Activated CD4-positive, alpha-beta T cell treated with anti-CD3 and anti-CD28 coated beads, Interleukin-2, amount 50 U/mL, for 1 hour (primary cell): Measurements from ENCODE around the gene ALX4.

Experiments used
- DNase-seq: peaks from one replicate; pipeline ENCODE4 v3.0.0-alpha.2; 2020

The ALX4 gene

GRCh38 chr11:44264761-44265160, 45.2 kb downstream of the ALX4 start:
- DNase-seq = no peak

GRCh38 chr11:44264438-44264749, 45.5 kb downstream of the ALX4 start:
- no peak for DNase-seq

GRCh38 chr11:44263738-44264437, 46.1 kb downstream of the ALX4 start:
- no peak for DNase-seq

GRCh38 chr11:44261800-44262591, 47.9 kb downstream of the ALX4 start:
- DNase-seq = no peak

- DNase-seq = no peak
Observed at GRCh38 chr11:44260081-44260480, 49.9 kb downstream of the ALX4 start.

GRCh38 chr11:44258839-44259420, 51.0 kb downstream of the ALX4 start:
- DNase-seq = no peak

- no peak for DNase-seq
Observed at GRCh38 chr11:44258190-44258489, 51.8 kb downstream of the ALX4 start.

GRCh38 chr11:44257338-44258189, 52.4 kb downstream of the ALX4 start:
- no peak for DNase-seq

- no peak for DNase-seq
Observed at GRCh38 chr11:44256673-44257291, 53.2 kb downstream of the ALX4 start.

- no peak for DNase-seq
Observed at GRCh38 chr11:44255406-44256071, 54.4 kb downstream of the ALX4 start.

- no peak for DNase-seq
Observed at GRCh38 chr11:44252999-44253602, 56.8 kb downstream of the ALX4 start.

- DNase-seq = no peak
Observed at GRCh38 chr11:44250421-44250820, 59.5 kb downstream of the ALX4 start.

GRCh38 chr11:44248109-44248508, 61.8 kb downstream of the ALX4 start:
- no peak for DNase-seq

GRCh38 chr11:44247508-44247907, 62.4 kb downstream of the ALX4 start:
- DNase-seq = no peak

GRCh38 chr11:44246726-44247125, 63.2 kb downstream of the ALX4 start:
- DNase-seq = no peak

- DNase-seq = no peak
Observed at GRCh38 chr11:44244639-44245310, 65.2 kb downstream of the ALX4 start.

- no peak for DNase-seq
Observed at GRCh38 chr11:44243595-44244343, 66.2 kb downstream of the ALX4 start.

- DNase-seq = no peak
Observed at GRCh38 chr11:44243086-44243485, 66.9 kb downstream of the ALX4 start.

GRCh38 chr11:44241851-44242250, 68.1 kb downstream of the ALX4 start:
- no peak for DNase-seq

- no peak for DNase-seq
Observed at GRCh38 chr11:44237156-44237555, 72.8 kb downstream of the ALX4 start.

GRCh38 chr11:44236296-44236695, 73.6 kb downstream of the ALX4 start:
- DNase-seq = no peak
